Retinal pigment epithelial cell (primary cell): ENCODE measurements around the gene RBL2.

Experiments used
- DNase-seq: peaks from one replicate; pipeline ENCODE4 v3.0.0-alpha.2; 2010; ENCODE audit warnings: low read depth
- H3K4me3 ChIP-seq: 2 replicates; pipeline ENCODE4 v1.5.1; 2011; ENCODE audit warnings: mild to moderate bottlenecking, low read length, control low read depth, moderate library complexity
- CTCF ChIP-seq: conservative IDR thresholded peaks from 2 replicates; pipeline ENCODE4 v1.5.1; 2011; ENCODE audit warnings: low read depth, low read length, control low read depth, inconsistent platforms

Gene RBL2

GRCh38 chr16:53480394-53480793, 46.1 kb downstream of the RBL2 start:
- no peak overlapping the region for H3K4me3 ChIP-seq
- no peak for DNase-seq
- TF ChIP-seq CTCF = no peak

DNA sequence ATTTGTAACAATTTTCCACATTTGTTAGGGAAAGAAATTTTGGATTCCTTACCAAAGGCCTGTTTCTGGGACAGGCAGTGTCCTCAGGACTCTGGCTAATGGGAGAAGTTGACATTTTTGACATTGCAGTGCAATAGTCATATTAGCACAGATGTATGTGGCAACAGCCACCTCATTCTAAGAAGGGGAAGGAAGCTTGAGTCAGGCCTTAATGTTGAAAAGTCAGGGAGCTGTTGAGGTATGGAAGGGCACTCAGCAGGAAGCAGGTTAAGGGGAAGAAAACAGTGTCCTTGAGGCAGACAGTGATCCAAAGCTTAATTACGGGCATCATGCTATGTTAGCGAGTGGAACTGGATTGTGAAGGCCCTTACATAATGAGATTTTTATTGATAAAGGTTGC, 47.9 kb downstream of the RBL2 start:
- DNase-seq = no peak
- no peak for TF ChIP-seq CTCF
- H3K4me3 ChIP-seq = no peak overlapping the region

- H3K4me3 ChIP-seq = no peak overlapping the region
- DNase-seq = no peak
- no peak for TF ChIP-seq CTCF
Observed at GRCh38 chr16:53484542-53484941, 50.3 kb downstream of the RBL2 start.

- no peak overlapping the region for H3K4me3 ChIP-seq
- no peak for TF ChIP-seq CTCF
- DNase-seq = no peak
Observed at GRCh38 chr16:53486230-53486629, 52.0 kb downstream of the RBL2 start.

DNA sequence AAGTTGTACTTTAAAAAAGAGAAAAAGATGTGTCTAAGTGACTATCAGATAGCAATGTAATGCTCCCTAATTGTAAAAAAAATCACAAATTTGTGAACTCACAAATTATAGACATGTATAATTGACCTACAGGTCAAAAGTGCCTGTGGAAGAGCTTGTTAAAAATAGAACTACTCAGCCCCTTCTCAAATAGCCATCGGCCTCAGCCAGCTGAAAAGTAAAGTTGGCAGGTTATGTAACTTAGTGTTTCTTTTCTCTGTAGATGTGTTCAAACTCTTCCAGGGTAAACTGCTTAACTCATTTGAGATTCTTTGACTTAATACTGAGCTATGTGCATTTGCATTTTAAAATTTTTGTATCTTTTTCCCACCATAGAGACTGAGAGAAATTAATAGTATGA, 55.5 kb downstream of the RBL2 start:
- H3K4me3 ChIP-seq = no peak overlapping the region
- no peak for DNase-seq
- TF ChIP-seq CTCF = no peak

GRCh38 chr16:53492503-53492902, 58.2 kb downstream of the RBL2 start:
- TF ChIP-seq CTCF = no peak
- no peak for DNase-seq
- no peak overlapping the region for H3K4me3 ChIP-seq

DNA sequence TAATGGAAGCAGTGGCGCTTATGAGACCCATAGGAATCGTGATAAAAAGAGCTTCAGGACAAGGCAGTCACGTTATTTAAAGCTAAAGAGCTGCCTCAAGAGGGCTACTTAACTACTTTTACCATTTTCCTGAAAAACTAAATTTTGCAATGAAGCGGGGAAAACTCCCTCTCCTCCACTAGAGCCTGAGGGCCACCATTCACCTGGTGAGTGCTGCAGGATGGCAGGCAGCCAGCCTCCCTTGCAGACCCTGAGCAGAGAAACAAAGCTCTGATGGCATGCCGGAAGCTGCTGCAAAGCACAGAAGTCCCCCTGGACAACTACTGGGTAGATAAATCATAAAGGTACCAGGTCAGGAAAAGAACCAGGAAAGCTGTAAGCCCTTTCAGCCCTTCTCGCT, 60.4 kb downstream of the RBL2 start:
- H3K4me3 ChIP-seq = no peak overlapping the region
- no peak for TF ChIP-seq CTCF
- no peak for DNase-seq
